Vagina (tissue), 2 donors: ENCODE data around the gene MBD4. TPM values are rescaled to one million over a fixed set of nuclear protein-coding genes. Genes with fewer than 3 reads are reported as not detected.

Source experiments
- DNase-seq, 2 donors: peaks; one replicate each; pipeline ENCODE4 v3.0.0-alpha.2; 2017; ENCODE audit errors: extremely low spot score in 2 of 2
- H3K27ac ChIP-seq: fragments of 200-600 bp; sonication (generic); one replicate; pipeline ENCODE4 v1.5.1; 2019
- H3K27me3 ChIP-seq: fragments of 200-600 bp; sonication (generic); one replicate; pipeline ENCODE4 v1.5.1; 2019
- H3K36me3 ChIP-seq, 2 donors: fragments of 200-600 bp; sonication (generic); one replicate each; pipeline ENCODE4 v1.5.1; 2017 to 2019
- H3K4me1 ChIP-seq: fragments of 200-600 bp; sonication (generic); one replicate; pipeline ENCODE4 v1.5.1; 2019
- H3K4me3 ChIP-seq, 2 donors: fragments of 200-600 bp; sonication (generic); 1 replicate in 1 of 2; 2 replicates in 1 of 2; pipeline ENCODE4 v1.5.1; 2016 to 2019
- H3K9me3 ChIP-seq: fragments of 200-600 bp; sonication (generic); one replicate; pipeline ENCODE4 v1.5.1; 2019
- POLR2A ChIP-seq, 2 donors: fragments of 450-650 bp; IDR thresholded peaks; one replicate each; pipeline ENCODE4 v1.6.1; 2017; ENCODE audit warnings: antibody characterized with exemption in 2 of 2, mild to moderate bottlenecking in 2 of 2, moderate library complexity in 2 of 2
- POLR2AphosphoS5 ChIP-seq, 2 donors: sonication (generic); formaldehyde crosslinking; IDR thresholded peaks; one replicate each; pipeline ENCODE4 v1.9.0; 2017; ENCODE audit warnings: antibody characterized with exemption in 2 of 2, mild to moderate bottlenecking in 2 of 2, low read depth in 1 of 2; ENCODE audit not compliant: insufficient read depth in 1 of 2
- intact Hi-C: fragments of 100-400 bp; cut with DNase I; formaldehyde crosslinking; loops from one replicate; pipeline ENCODE4 v1.15.1; 2023
- total RNA-seq: library from RNA; depleted of rRNA; stranded (reverse); fragments of >200 nt; gene quantifications from one replicate; pipeline ENCODE4 v1.2.3, GENCODE V29; 2016
- TF ChIP-seq, protein P1 (sequence below), 3 experiments: fragments of 450-650 bp in 2 of 3; fragments of 200-600 bp in 1 of 3; sonication (generic) in 1 of 3; IDR thresholded peaks; one replicate each; pipeline ENCODE4 v1.5.1; 2017 to 2019; ENCODE audit warnings: antibody characterized with exemption in 3 of 3, mild to moderate bottlenecking in 2 of 3, moderate library complexity in 2 of 3

Gene MBD4
- total RNA-seq, 1 donor from 2014 or later = 32.4 TPM

DNA sequence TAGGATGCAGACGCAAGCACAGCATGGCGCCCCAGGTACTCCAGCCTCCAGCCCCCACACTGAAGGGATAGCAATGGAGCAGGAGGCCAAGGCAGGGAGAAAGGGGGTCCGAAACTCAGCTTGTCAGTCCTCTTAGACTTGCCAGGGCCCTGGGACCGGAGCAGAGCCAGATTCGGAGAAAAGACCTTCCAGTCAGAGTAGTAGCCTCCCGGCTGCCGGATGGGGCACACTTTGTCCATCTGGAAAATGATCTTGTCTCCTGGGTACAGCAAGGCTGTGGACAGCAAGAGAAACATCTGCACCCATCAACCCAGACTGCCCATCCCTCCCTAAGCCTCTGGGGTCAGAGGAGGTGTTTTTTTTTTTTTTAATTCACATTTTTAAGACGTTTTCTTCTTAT lies 35.6 kb downstream of the MBD4 start:
- Histone ChIP-seq H3K27me3 (no peaks in the 10 kb centered on the region), H3K36me3 (no peaks in the 10 kb centered on the region), H3K4me3 (no peak overlapping the region), H3K9me3 (no peaks in the 10 kb centered on the region), H3K4me1 (no peaks in the 10 kb centered on the region), H3K27ac (no peak overlapping the region)
- intact Hi-C loops = no loop called here
- TF ChIP-seq, protein P1, sequence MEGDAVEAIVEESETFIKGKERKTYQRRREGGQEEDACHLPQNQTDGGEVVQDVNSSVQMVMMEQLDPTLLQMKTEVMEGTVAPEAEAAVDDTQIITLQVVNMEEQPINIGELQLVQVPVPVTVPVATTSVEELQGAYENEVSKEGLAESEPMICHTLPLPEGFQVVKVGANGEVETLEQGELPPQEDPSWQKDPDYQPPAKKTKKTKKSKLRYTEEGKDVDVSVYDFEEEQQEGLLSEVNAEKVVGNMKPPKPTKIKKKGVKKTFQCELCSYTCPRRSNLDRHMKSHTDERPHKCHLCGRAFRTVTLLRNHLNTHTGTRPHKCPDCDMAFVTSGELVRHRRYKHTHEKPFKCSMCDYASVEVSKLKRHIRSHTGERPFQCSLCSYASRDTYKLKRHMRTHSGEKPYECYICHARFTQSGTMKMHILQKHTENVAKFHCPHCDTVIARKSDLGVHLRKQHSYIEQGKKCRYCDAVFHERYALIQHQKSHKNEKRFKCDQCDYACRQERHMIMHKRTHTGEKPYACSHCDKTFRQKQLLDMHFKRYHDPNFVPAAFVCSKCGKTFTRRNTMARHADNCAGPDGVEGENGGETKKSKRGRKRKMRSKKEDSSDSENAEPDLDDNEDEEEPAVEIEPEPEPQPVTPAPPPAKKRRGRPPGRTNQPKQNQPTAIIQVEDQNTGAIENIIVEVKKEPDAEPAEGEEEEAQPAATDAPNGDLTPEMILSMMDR (IDR thresholded peaks at IDR 0.05) = no peak
- TF ChIP-seq POLR2AphosphoS5 (IDR thresholded peaks at IDR 0.05; ENCODE audit: insufficient read depth in 1 of 2, low read depth in 1 of 2) (no peak), POLR2A (IDR thresholded peaks at IDR 0.05) (no peak)
- no peak for DNase-seq

DNA sequence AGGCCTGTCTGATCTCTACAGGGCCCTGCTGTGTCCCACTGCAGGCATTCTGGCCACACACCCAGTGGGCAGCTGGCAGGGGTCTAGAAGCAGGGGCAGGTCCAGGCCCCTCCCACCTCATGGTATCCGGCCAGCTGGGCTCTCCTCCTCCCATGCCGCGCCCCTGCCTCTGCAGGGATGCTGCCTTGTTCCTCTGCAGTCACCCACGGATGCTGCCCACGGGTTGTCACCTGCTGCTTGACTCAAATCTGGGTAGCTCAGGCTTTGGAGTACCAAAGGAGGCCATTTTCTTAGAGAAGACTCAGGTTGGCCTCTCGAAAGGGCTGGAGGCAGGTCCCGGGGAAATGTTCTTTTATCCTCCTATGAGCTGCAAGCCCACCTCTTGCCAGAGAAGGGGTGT lies 36.3 kb downstream of the MBD4 start:
- H3K4me1 ChIP-seq = peaks cover 3% of the 10 kb centered on the region
- H3K9me3 ChIP-seq = no peaks in the 10 kb centered on the region
- H3K36me3 ChIP-seq = no peaks in the 10 kb centered on the region
- no peak overlapping the region for H3K27ac ChIP-seq
- no peaks in the 10 kb centered on the region for H3K27me3 ChIP-seq
- TF ChIP-seq POLR2A (IDR thresholded peaks at IDR 0.05) (no peak), POLR2AphosphoS5 (IDR thresholded peaks at IDR 0.05; ENCODE audit: insufficient read depth in 1 of 2, low read depth in 1 of 2) (no peak)
- TF ChIP-seq, protein P1 (IDR thresholded peaks at IDR 0.05) = no peak
- intact Hi-C loops = no loop called here
- no peak overlapping the region for H3K4me3 ChIP-seq
- DNase-seq = no peak

DNA sequence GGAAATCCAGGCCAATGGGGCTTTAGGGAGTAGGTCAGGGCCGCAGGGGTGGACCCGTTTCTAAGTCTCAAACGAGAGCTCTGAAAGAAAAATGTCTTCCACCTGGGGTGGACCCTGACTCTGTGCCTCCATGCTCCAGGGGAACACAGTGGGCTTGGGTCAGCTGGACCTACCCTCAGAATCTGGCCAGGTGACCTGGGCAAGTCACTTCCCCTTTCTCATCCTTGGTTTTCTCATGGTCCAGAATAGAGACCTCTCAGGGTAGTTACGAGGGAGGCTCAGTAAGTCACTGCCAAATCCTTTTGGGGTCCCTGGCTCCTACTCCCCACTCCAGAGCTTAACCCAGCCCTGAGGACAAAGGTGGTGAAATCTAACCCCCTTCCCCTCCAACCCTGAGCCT lies 37.1 kb downstream of the MBD4 start:
- DNase-seq = no peak
- Histone ChIP-seq H3K9me3 (no peaks in the 10 kb centered on the region), H3K27ac (no peak overlapping the region), H3K4me1 (peaks cover 12% of the 10 kb centered on the region), H3K27me3 (no peaks in the 10 kb centered on the region), H3K36me3 (no peaks in the 10 kb centered on the region), H3K4me3 (no peak overlapping the region)
- intact Hi-C loops = no loop called here
- TF ChIP-seq, protein P1 (IDR thresholded peaks at IDR 0.05) = no peak
- TF ChIP-seq POLR2AphosphoS5 (IDR thresholded peaks at IDR 0.05; ENCODE audit: insufficient read depth in 1 of 2, low read depth in 1 of 2) = no peak
- no peak for TF ChIP-seq POLR2A (IDR thresholded peaks at IDR 0.05)

DNA sequence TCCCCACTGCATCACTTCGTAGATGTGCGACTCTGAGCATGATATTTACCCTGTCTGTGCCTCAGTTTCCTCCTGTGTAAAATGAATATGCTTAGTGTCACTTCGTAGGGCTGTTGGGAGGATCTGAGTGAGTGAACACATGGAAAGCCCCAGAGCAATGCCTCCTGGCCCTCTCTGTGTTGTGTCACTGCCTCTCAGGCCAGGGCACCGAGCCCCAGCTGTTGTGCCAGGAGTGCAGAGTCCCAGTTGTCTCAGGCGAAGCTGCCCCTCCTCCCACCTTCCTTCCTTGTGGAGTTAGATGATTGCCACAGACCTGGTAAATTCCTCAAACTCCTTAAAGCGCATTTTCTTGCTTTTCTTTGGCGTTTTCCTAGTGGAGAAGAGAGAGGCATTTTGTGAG lies 37.5 kb downstream of the MBD4 start:
- no peaks in the 10 kb centered on the region for H3K36me3 ChIP-seq
- peaks cover 16% of the 10 kb centered on the region for H3K4me1 ChIP-seq
- no peaks in the 10 kb centered on the region for H3K9me3 ChIP-seq
- H3K27ac ChIP-seq = no peak overlapping the region
- intact Hi-C loops = no loop called here
- DNase-seq = no peak
- H3K4me3 ChIP-seq = no peak overlapping the region
- H3K27me3 ChIP-seq = no peaks in the 10 kb centered on the region
- TF ChIP-seq POLR2AphosphoS5 (IDR thresholded peaks at IDR 0.05; ENCODE audit: insufficient read depth in 1 of 2, low read depth in 1 of 2) = no peak

DNA sequence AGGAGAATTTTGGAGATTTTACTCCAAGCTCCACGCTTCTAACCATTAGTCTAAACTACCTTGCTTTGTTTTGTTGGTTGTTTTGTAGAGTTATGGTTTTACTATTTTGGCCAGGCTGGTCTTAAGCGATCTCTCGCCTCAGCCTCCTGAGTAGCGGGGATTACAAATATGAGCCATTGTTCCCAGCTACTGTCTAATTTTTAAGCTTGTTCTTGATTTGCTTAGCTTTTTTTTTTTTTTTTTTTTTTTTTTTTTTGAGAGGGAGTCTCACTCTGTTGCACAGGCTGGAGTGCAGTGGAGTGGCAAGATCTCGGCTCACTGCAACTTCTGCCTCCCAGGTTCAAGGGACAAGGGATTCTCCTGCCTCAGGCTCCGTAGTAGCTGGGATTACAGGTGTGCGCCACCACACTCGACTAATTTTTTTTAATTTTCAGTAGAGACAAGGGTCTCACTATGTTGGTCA lies 39.8 kb downstream of the MBD4 start:
- Histone ChIP-seq H3K4me3 (peak overlapping the region in 1 of 2 donors; percentile 77), H3K36me3 (no peaks in the 10 kb centered on the region), H3K9me3 (no peaks in the 10 kb centered on the region), H3K4me1 (peaks cover 30% of the 10 kb centered on the region), H3K27ac (peak overlapping the region; percentile 88), H3K27me3 (no peaks in the 10 kb centered on the region)
- intact Hi-C loops = no loop called here
- no peak for DNase-seq
- TF ChIP-seq, protein P1 (IDR thresholded peaks at IDR 0.05) = no peak
- TF ChIP-seq POLR2A (IDR thresholded peaks at IDR 0.05) (no peak), POLR2AphosphoS5 (IDR thresholded peaks at IDR 0.05; ENCODE audit: insufficient read depth in 1 of 2, low read depth in 1 of 2) (no peak)
